IPS-NIHi7 (cell line): ENCODE results near the gene CPOX.
"Not testable (repeated sequence)": the region's sequence is repeated elsewhere in the genome, so short reads cannot be mapped to it uniquely, and the experiment has no call there.

Source experiments
- DNase-seq: peaks from one replicate; pipeline ENCODE4 v3.0.0; 2012; ENCODE audit warnings: mixed read lengths; ENCODE audit errors: extremely low spot score

Gene CPOX

DNA sequence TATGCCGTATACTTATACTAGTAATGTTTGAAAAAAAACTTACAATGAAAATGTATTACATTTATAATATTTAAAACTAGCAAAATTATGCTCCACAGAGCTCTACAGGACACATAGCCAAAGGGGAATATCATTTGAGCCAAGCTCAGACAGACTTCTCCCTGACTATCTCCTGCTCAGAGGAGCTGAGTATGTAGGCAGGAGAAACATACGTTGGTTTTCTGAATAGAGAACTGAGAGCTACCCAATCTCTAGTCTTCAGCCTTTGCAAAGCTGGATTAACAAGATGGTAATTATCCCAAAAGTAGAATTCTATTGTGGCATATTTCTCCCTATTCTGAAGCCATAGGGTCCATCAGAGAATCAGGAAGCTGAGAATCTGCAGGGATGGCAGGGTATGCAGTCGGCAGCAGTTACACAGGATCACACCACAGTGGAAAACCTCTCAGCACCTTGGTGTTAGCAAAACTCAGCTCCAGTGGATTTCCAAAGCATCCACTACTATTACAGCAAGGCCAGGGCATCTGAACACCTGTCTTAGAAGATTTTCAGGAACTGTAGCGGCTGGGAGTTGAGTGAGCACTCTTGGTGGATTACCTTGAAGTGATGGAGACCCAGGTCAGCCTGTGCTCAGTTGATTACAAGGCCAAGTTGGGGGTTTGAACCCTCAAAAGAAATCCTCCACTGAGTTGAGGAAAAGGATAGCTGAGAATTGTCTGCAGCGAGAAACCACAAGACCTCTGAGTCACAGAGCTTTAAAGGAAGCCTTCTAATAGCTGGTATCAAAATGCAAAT is 31.5 kb downstream of the CPOX start:
- DNase-seq, result no peak

DNA sequence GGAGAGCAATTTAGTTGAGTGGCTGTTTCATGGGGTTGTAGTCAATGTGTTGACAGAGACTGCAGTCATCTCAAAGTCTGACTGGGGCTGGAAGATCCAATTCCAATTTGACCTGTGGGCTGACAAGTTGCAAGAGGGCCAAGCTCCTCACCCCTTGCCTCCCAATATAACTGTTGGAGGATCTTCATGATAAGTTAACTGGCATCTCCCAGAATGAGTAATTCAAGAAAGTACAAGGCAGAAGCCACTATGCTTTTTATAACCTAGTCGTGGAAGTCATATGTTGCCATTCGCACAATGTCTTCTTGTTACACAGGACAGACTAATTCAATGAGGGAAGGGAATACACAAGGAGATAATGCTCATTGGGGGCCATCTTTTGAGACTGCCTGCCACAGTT is 32.5 kb downstream of the CPOX start:
- no peak for DNase-seq

- DNase-seq, result not testable (repeated sequence)
Observed at GRCh38 chr3:98559769-98560168, 33.6 kb downstream of the CPOX start.

DNA sequence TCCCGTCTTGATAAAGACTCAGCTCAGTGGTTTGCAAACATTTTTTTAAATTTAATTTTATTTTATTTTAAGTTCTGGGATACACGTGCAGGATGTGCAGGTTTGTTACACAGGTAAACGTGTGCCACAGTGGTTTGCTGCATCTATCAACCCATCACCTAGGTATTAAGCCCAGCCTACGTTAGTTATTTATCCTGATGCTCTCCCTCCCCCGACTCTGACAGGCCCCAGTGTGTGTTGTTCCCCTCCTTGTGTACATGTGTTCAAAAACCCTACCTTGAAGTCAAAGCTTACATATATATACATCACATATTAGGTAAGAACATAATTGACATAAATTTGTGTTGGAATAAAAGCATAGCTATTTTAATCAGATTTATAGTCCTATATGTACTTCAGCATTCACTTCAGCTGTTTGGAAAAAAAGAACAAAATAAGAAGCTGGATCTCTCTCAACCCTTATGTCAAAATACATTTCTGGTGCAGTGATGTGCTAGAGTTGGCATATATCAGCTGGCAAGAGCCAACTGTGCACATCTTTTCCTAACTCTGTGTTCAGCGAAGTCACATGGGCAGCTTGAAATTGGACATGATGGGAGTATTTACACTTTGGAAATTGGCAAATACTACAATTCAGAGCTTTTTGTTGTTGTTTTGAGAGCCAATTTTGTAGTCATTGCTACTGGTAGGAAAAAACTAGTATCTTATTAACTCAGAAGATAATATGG is 35.1 kb downstream of the CPOX start:
- no peak for DNase-seq

DNA sequence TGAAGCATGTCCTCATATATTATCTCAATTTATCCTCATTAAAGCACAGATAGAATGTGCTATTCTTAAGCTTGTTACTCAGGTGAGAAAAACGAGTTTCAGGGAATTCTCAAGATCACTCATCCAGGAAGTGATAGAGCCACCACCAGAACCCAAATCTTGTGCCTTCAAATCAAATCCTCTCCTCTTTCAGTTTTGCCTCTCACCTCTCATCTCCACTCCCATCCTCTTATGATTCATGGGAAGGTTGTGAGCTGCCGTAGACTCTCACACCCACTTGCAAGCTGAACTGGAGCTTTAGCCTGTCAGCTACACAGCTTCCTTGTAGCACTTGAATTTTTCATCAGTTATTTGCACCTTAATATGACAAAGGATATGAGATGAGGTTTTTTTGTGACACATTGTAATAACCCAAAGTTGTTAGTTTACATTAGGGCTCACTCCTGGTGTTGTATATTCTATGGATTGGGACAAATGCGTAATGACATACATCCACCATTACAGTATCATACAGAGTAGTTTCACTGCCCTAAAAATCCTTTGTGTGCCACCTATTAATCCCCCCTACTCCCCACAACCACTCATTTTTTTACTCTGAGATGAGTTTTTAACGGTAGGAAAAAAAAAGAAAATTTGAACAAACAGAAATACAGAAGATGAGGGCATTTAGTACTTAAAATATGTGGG is 35.9 kb downstream of the CPOX start:
- DNase-seq, result no peak

DNA sequence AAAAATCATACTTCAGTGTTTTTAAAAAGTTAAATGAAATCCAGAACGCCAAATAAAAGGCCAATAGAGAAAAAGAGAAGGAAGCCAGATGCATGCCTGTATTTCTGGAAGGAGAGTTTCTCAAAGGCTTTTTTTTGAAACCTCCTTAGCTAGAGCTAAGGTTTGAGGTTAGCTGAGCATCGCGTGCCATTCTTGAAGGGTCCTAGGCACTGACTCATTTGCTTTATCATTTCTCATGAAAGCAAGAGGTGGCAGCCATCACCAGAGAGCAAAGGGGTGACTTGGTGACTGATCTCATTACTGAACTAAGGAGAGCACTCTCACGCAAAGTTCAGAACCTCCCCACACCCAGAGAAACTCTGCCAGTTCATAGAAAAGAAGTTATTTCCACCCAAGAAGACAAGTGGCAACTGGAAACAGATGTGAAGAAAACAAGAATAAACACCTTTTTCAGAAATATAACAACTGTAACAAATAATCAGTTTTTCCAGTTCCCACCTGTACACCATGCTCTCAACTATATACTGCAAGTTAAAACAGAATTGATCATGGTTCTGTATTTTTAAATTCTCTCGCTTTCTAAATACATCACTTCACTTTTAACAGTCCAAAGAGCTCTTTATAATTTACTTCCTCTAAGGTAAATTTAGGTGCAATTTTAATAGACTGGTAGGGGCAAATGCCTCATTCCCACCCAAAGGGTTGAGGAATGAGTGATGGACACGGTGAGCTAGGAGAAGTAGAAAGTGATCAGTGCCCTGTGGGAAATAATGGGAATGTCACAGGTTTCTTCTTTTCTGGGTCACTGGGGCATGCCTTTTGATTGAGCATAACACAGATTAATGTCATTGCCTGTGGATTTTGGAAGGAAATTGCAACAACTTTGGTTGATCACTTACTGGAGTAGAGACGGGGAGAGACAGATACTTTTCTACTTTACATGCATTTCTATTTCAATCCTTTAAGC is 37.0 kb downstream of the CPOX start:
- DNase-seq, result no peak

DNA sequence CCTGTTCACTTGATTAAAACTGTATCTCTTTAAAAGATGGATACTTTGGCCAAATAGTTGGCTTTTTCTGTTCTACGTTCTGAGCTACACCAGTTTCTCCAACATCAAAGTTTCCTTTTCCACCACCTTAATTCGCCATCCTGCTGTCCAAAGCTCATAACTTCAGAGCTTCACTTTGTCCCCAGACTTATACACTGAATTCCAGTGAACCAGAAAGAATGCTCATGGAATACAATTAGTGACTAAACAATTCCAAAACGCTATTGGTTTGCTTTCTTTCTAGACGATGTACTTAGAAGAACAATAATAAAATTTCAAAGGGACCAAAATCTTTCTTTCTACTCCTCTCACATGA is 38.4 kb downstream of the CPOX start:
- no peak for DNase-seq

DNA sequence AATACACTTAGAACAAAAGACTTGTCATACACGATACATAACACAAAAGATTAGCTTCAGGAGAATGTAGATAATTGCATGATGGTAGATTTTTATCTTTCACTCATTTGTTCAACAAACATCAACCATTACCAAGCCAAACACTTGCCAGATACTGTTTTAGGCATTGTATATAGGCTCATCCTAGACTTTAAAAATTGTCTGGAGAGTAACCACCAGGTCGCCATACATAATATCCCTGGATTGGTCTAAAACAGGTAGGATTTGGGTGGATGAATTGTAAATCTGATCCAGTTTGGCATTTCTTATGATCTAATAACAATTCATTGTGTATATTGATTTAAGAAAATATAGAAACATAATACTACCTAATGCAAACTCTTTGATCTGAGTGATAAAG is 38.8 kb downstream of the CPOX start:
- DNase-seq, result no peak

- DNase-seq, result no peak
Observed at GRCh38 chr3:98553753-98554152, 39.7 kb downstream of the CPOX start.

DNA sequence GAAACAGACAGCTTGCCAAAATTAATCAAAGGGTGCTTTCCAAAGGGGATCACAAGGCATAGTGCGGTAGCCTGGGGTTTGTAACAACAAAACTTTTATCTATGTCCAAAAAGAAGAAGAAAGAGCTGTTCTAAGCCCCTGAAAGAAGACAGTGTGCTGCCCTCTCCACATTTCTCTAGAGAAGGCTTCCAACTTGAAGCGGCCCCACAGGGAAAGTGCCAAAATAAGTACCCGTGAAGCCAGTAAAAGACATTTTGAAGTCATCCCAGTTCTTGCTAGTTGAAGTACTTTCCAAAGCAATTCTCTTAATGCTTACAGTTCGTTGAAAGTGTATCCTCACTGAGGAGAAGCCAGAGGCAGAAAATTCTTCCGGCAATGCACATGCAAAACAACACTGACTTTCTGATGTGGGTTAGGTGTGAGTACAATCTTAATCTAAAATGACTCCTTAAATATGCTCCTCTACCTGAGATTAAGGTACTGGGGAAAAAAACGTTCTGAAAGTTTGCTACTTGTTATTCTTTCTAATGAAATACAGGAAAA is 40.3 kb downstream of the CPOX start:
- no peak for DNase-seq

DNA sequence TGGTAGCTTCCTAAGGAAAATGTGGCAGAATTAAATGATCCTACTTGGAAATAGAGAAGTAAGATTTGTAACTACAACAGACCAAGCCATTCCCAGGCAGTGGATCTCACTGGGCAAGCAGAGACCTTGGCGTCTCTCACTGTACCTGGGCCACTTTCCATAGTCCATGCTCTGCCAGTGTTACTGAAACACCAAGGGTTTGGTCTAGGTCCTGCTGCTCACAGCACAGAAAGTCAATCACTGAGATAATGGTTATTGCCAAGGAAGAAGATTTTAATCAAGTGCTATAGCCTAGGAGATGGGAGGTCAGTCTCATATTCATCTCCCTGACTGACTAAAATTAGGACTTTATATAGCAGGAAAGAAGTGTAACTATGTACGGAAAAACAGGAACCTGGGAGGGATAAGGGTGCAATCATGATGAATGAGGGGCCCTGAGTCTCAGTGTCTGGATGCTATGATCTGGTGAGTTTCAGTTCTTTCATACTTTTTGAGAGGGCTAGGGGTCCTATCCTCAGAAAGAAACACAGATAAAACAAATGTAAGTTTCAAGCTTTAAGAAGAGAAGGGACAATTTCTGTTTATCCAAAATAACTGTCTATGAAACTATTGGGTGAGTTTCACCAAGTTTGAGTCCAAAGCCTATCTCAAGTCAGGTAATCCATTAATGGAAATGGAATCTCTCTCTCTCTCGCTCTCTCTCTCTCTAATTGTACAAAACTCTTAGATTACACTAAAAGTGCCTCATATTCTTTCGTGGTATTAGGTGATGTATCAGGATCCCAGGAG is 41.0 kb downstream of the CPOX start:
- DNase-seq, result no peak

GRCh38 chr3:98551754-98552153 is 41.7 kb downstream of the CPOX start:
- DNase-seq, result no peak

GRCh38 chr3:98551236-98551635 is 42.2 kb downstream of the CPOX start:
- DNase-seq, result no peak

DNA sequence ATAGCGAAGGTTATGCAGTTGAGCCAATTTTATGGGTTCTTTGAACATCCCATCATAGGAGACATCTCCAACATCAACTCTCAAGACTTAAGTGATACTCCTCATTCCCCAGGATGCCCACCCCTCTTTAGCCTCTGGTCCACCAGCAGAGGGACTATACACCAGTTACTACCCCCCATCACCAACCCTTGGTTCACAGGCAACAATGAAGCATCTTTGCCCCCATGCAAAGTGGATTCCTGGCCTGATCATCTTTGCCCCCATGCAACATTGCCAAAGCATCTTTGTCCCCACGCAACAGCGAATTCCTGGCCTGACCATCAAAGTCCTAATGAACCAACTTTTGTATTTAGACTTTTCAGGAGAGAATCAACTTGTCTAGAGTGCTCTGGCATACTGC is 42.6 kb downstream of the CPOX start:
- DNase-seq, result no peak

GRCh38 chr3:98548544-98548943 is 44.9 kb downstream of the CPOX start:
- no peak for DNase-seq

DNA sequence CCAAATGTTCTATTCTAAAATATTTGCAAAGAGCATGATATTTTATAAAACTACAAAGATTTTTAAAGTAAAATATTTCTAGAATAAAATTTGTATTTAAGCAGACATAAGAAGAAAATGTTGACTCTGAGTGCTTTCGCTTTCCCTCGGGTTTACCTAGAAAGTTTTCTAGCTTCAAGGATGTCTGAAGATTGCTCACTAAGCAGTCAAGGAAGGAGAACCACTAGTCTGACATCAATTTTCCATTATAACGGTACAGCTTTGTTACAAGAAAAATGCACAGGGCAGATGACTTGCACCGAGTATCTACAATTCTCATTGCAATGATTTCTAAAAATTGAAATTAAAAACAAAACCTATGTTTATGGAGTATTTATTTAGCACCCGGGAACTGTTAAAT is 47.5 kb downstream of the CPOX start:
- DNase-seq, result no peak

- no peak for DNase-seq
Observed at GRCh38 chr3:98542623-98543022, 50.8 kb downstream of the CPOX start.

GRCh38 chr3:98541695-98542094 is 51.7 kb downstream of the CPOX start:
- DNase-seq, result no peak

DNA sequence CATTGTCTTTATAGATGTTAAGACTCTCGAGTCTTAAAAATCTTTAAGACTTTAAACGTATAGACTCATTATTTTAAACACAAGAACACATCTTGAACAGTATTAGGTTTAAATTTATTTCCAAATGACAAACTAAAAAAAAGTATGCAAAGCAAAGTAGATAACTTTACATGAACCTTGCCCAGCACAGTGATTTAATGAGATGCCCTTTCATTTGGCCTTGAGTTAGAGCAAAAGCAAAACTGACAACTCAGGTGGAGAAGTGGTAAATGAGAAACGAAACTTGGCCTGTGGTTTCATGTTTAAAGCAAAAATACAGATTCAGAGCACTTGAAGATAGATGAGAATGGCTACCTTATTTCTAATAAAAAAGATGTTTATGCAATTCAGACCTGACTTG is 53.1 kb downstream of the CPOX start:
- DNase-seq, result no peak

- no peak for DNase-seq
Observed at GRCh38 chr3:98536456-98537017, 56.9 kb downstream of the CPOX start.
